SK-N-SH treated with all-trans-retinoic acid at 6 μM for 48 hours (cell line): ENCODE data around the gene ABCC2.

Source experiments
- ATAC-seq: fragments of 200-7000 bp; cut with Tn5 transposase; 3 replicates; pipeline ENCODE4 v1.9.1; 2020; ENCODE audit warnings: mild to moderate bottlenecking, moderate library complexity
- ARNTL ChIP-seq: fragments of 450-650 bp; formaldehyde crosslinking; IDR thresholded peaks from 2 replicates; pipeline ENCODE4 v1.5.0; 2020; ENCODE audit warnings: low read depth, mild to moderate bottlenecking, moderate library complexity, borderline replicate concordance
- BACH2 ChIP-seq: fragments of 250-450 bp; sonication (Bioruptor Pico); IDR thresholded peaks from 2 replicates; pipeline ENCODE4 v1.9.0; 2021; ENCODE audit warnings: mild to moderate bottlenecking, borderline replicate concordance
- CREB5 ChIP-seq: fragments of 250-450 bp; sonication (Bioruptor Pico); IDR thresholded peaks from 2 replicates; pipeline ENCODE4 v1.5.1; 2020; ENCODE audit warnings: low read depth, mild to moderate bottlenecking, moderate library complexity
- CSDC2 ChIP-seq: fragments of 250-450 bp; sonication (Bioruptor Pico); IDR thresholded peaks from 2 replicates; pipeline ENCODE4 v1.5.0; 2020; ENCODE audit warnings: mild to moderate bottlenecking, moderate library complexity
- CSRNP3 ChIP-seq: fragments of 250-450 bp; sonication (Bioruptor Pico); IDR thresholded peaks from 2 replicates; pipeline ENCODE4 v1.5.1; 2021; ENCODE audit warnings: mild to moderate bottlenecking, moderate library complexity
- ESRRG ChIP-seq: fragments of 250-450 bp; sonication (Bioruptor Pico); IDR thresholded peaks from 2 replicates; pipeline ENCODE4 v1.6.1; 2021; ENCODE audit warnings: mild to moderate bottlenecking
- GLIS3 ChIP-seq: fragments of 250-450 bp; sonication (Bioruptor Pico); IDR thresholded peaks from 2 replicates; pipeline ENCODE4 v1.5.0; 2020; ENCODE audit warnings: mild to moderate bottlenecking, moderate library complexity
- ISL1 ChIP-seq: fragments of 250-450 bp; sonication (Bioruptor Pico); IDR thresholded peaks from 2 replicates; pipeline ENCODE4 v2.1.2; 2022; ENCODE audit warnings: mild to moderate bottlenecking, moderate library complexity
- OSR1 ChIP-seq: fragments of 250-450 bp; sonication (Bioruptor Pico); IDR thresholded peaks from 2 replicates; pipeline ENCODE4 v1.8.0; 2022; ENCODE audit warnings: moderate library complexity, mild to moderate bottlenecking, inconsistent platforms
- PATZ1 ChIP-seq: fragments of 250-450 bp; sonication (Bioruptor Pico); IDR thresholded peaks from 2 replicates; pipeline ENCODE4 v1.8.0; 2020; ENCODE audit warnings: mild to moderate bottlenecking, moderate library complexity, borderline replicate concordance
- PPARA ChIP-seq: fragments of 250-450 bp; sonication (Bioruptor Pico); IDR thresholded peaks from 2 replicates; pipeline ENCODE4 v1.5.0; 2020; ENCODE audit warnings: mild to moderate bottlenecking, borderline replicate concordance
- RARB ChIP-seq: fragments of 250-450 bp; sonication (Bioruptor Pico); IDR thresholded peaks from 2 replicates; pipeline ENCODE4 v1.8.0; 2021; ENCODE audit warnings: mild to moderate bottlenecking, moderate library complexity
- SNAI2 ChIP-seq: fragments of 250-450 bp; sonication (Bioruptor Pico); IDR thresholded peaks from 2 replicates; pipeline ENCODE4 v1.5.0; 2020; ENCODE audit warnings: mild to moderate bottlenecking, moderate library complexity
- TCF4 ChIP-seq: fragments of 250-450 bp; sonication (Bioruptor Pico); IDR thresholded peaks from 2 replicates; pipeline ENCODE4 v1.8.0; 2021; ENCODE audit warnings: mild to moderate bottlenecking, moderate library complexity, borderline replicate concordance
- TSHZ2 ChIP-seq: fragments of 250-450 bp; sonication (Bioruptor Pico); IDR thresholded peaks from 2 replicates; pipeline ENCODE4 v1.5.0; 2020; ENCODE audit warnings: mild to moderate bottlenecking, moderate library complexity
- ZC3H10 ChIP-seq: fragments of 250-450 bp; sonication (Bioruptor Pico); IDR thresholded peaks from 2 replicates; pipeline ENCODE4 v1.5.1; 2021; ENCODE audit warnings: mild to moderate bottlenecking, moderate library complexity
- ZFP3 ChIP-seq: fragments of 250-450 bp; sonication (Bioruptor Pico); IDR thresholded peaks from 2 replicates; pipeline ENCODE4 v1.5.0; 2020; ENCODE audit warnings: mild to moderate bottlenecking, moderate library complexity
- ZFP30 ChIP-seq: fragments of 450-650 bp; formaldehyde crosslinking; IDR thresholded peaks from 2 replicates; pipeline ENCODE4 v1.5.0; 2022; ENCODE audit warnings: mild to moderate bottlenecking, moderate library complexity
- ZNF70 ChIP-seq: fragments of 450-650 bp; formaldehyde crosslinking; IDR thresholded peaks from 2 replicates; pipeline ENCODE4 v1.5.0; 2020; ENCODE audit warnings: mild to moderate bottlenecking, moderate library complexity
- ZNF8 ChIP-seq: fragments of 450-650 bp; formaldehyde crosslinking; IDR thresholded peaks from 2 replicates; pipeline ENCODE4 v1.5.0; 2020; ENCODE audit warnings: mild to moderate bottlenecking, moderate library complexity

The ABCC2 gene

GRCh38 chr10:99874341-99875085, 92.1 kb downstream of the ABCC2 start:
- ATAC-seq: no peak
- TF ChIP-seq ZFP3 (CRISPR knock-in tag): no peak
- TF ChIP-seq ARNTL (CRISPR knock-in tag): no peak
- no peak for TF ChIP-seq ESRRG (CRISPR knock-in tag)
- TF ChIP-seq RARB (CRISPR knock-in tag): no peak
- TF ChIP-seq ZNF70 (CRISPR knock-in tag): no peak
- no peak for TF ChIP-seq CSDC2 (CRISPR knock-in tag)
- no peak for TF ChIP-seq GLIS3 (CRISPR knock-in tag)
- no peak for TF ChIP-seq PPARA (CRISPR knock-in tag)
- no peak for TF ChIP-seq ZFP30 (CRISPR knock-in tag)
- no peak for TF ChIP-seq TSHZ2 (CRISPR knock-in tag)
- no peak for TF ChIP-seq ZNF8 (CRISPR knock-in tag)
- no peak for TF ChIP-seq TCF4 (CRISPR knock-in tag)
- no peak for TF ChIP-seq CREB5
- TF ChIP-seq, all 23 proteins: peak for 0

GRCh38 chr10:99875473-99875872, 93.0 kb downstream of the ABCC2 start:
- no peak for ATAC-seq
- TF ChIP-seq SNAI2 (no peak), ZFP3 (CRISPR knock-in tag) (no peak), ZFP30 (CRISPR knock-in tag) (no peak), ARNTL (CRISPR knock-in tag) (no peak), ZNF8 (CRISPR knock-in tag) (no peak), BACH2 (CRISPR knock-in tag) (no peak), ZC3H10 (CRISPR knock-in tag) (no peak)

- no peak for ATAC-seq
- TF ChIP-seq ARNTL (CRISPR knock-in tag) (no peak), TCF4 (CRISPR knock-in tag) (no peak), SNAI2 (no peak), RARB (CRISPR knock-in tag) (no peak), OSR1 (CRISPR knock-in tag) (no peak), PPARA (CRISPR knock-in tag) (no peak), ISL1 (no peak), GLIS3 (CRISPR knock-in tag) (no peak)
- TF ChIP-seq, all 23 proteins: peak for 0
These were observed 97.8 kb downstream of the ABCC2 start for GRCh38 chr10:99880080-99880835.

- no peak for TF ChIP-seq CREB5
- TF ChIP-seq ZFP3 (CRISPR knock-in tag): no peak
- no peak for ATAC-seq
These were observed 98.9 kb downstream of the ABCC2 start for GRCh38 chr10:99881371-99881770.

- ATAC-seq: no peak
- TF ChIP-seq GLIS3 (CRISPR knock-in tag): no peak
- TF ChIP-seq PATZ1 (CRISPR knock-in tag): no peak
- no peak for TF ChIP-seq ZFP3 (CRISPR knock-in tag)
- TF ChIP-seq CSRNP3 (CRISPR knock-in tag): no peak
- TF ChIP-seq CSDC2 (CRISPR knock-in tag): no peak
- TF ChIP-seq ZFP30 (CRISPR knock-in tag): no peak
These were observed 101.1 kb downstream of the ABCC2 start for GRCh38 chr10:99883523-99883922.
